Loucy (cell line): ENCODE measurements around the gene LCE1D.

Experiments used
- EZH2phosphoT487 ChIP-seq: fragments of 200-600 bp; IDR thresholded peaks from 2 replicates; pipeline ENCODE4 v1.6.1; 2018; ENCODE audit warnings: antibody characterized with exemption, mild to moderate bottlenecking, moderate library complexity, borderline replicate concordance
- TF ChIP-seq, protein P1 (sequence below): fragments of 200-600 bp; sonication (generic); conservative IDR thresholded peaks from 2 replicates; pipeline ENCODE4 v1.5.1; 2014; ENCODE audit warnings: mild to moderate bottlenecking, antibody characterized with exemption, low read length

DNA sequence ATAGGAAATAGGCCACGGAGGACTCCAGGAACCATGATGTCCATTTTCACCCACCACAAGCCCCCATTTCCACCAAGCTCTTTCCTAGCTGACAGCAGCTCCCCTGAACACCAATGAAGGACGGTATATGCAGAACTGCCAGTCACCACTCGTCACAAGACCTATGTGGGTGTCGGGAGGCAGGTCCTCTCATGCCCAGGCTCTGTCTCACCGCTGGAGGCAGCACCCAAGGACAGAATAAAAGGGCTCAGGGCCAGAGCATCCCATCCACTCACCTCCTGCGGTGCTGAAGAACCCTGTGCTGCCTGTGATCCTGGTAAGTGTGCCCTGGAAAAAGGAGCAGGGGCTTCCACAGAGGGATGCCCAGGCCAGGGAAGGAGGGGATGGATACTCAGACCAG, 21.6 kb upstream of the LCE1D start, which contains the start of gene LCE1F:
- TF ChIP-seq, protein P1, sequence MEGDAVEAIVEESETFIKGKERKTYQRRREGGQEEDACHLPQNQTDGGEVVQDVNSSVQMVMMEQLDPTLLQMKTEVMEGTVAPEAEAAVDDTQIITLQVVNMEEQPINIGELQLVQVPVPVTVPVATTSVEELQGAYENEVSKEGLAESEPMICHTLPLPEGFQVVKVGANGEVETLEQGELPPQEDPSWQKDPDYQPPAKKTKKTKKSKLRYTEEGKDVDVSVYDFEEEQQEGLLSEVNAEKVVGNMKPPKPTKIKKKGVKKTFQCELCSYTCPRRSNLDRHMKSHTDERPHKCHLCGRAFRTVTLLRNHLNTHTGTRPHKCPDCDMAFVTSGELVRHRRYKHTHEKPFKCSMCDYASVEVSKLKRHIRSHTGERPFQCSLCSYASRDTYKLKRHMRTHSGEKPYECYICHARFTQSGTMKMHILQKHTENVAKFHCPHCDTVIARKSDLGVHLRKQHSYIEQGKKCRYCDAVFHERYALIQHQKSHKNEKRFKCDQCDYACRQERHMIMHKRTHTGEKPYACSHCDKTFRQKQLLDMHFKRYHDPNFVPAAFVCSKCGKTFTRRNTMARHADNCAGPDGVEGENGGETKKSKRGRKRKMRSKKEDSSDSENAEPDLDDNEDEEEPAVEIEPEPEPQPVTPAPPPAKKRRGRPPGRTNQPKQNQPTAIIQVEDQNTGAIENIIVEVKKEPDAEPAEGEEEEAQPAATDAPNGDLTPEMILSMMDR = no peak
- TF ChIP-seq EZH2phosphoT487 = no peak
